ENCODE measurements around the gene NRXN3.

The NRXN3 gene

GRCh38 chr14:79383475-79383874, 1213.3 kb downstream of the NRXN3 start:
- H3K9me3 ChIP-seq (ENCODE audit: control insufficient read depth, insufficient read depth, low read depth, low read length), result no peaks in the 10 kb centered on the region
- TF ChIP-seq SCRT2 (tag by site-specific recombination; IDR thresholded peaks at IDR 0.05) (no peak), ZNF23 (tag by site-specific recombination; IDR thresholded peaks at IDR 0.05; ENCODE audit: borderline replicate concordance) (no peak), ZBTB49 (tag by site-specific recombination; IDR thresholded peaks at IDR 0.05; ENCODE audit: low read depth) (no peak), ZBTB17 (tag by site-specific recombination; IDR thresholded peaks at IDR 0.05) (no peak), ZNF549 (tag by site-specific recombination; IDR thresholded peaks at IDR 0.05) (no peak), ZNF561 (tag by site-specific recombination; IDR thresholded peaks at IDR 0.05; ENCODE audit: borderline replicate concordance) (no peak), ZNF560 (tag by site-specific recombination; IDR thresholded peaks at IDR 0.05; ENCODE audit: borderline replicate concordance) (no peak), ZNF132 (tag by site-specific recombination; IDR thresholded peaks at IDR 0.05; ENCODE audit: borderline replicate concordance) (no peak)

GRCh38 chr14:79395061-79395460, 1224.9 kb downstream of the NRXN3 start:
- CTCF ChIA-PET, result interaction anchor here (0.5 kb wide), 1 partner anchor 120 kb away, joined by 3 read pairs; no protein-coding TSS in a partner anchor
- no peaks in the 10 kb centered on the region for H3K9me3 ChIP-seq (ENCODE audit: control insufficient read depth, insufficient read depth, low read depth, low read length)
- TF ChIP-seq YY2 (tag by site-specific recombination; IDR thresholded peaks at IDR 0.05) (no peak), MEIS1 (CRISPR knock-in tag; IDR thresholded peaks at IDR 0.05; ENCODE audit: borderline replicate concordance) (no peak), ZNF558 (tag by site-specific recombination; IDR thresholded peaks at IDR 0.05) (no peak), RBAK (tag by site-specific recombination; IDR thresholded peaks at IDR 0.05) (no peak), ZNF221 (tag by site-specific recombination; IDR thresholded peaks at IDR 0.05; ENCODE audit: borderline replicate concordance) (no peak), HOXC10 (CRISPR knock-in tag; IDR thresholded peaks at IDR 0.05) (no peak), ZNF514 (tag by site-specific recombination; IDR thresholded peaks at IDR 0.05) (no peak), ZNF561 (tag by site-specific recombination; IDR thresholded peaks at IDR 0.05; ENCODE audit: borderline replicate concordance) (no peak), HOXA7 (CRISPR knock-in tag; IDR thresholded peaks at IDR 0.05; ENCODE audit: borderline replicate concordance) (no peak), PBX3 (CRISPR knock-in tag; IDR thresholded peaks at IDR 0.05) (no peak), ZNF184 (tag by site-specific recombination; IDR thresholded peaks at IDR 0.05) (no peak), KLF7 (tag by site-specific recombination; IDR thresholded peaks at IDR 0.05; ENCODE audit: borderline replicate concordance) (no peak), ZNF354C (tag by site-specific recombination; IDR thresholded peaks at IDR 0.05; ENCODE audit: borderline replicate concordance, low read depth) (no peak), ZNF19 (tag by site-specific recombination; IDR thresholded peaks at IDR 0.05; ENCODE audit: low read depth) (no peak)
- POLR2A ChIA-PET, result no interaction called here
- H3K36me3 ChIP-seq (ENCODE audit: control insufficient read depth in 2 of 2, insufficient read depth in 1 of 2, low read length in 2 of 2), result no peaks in the 10 kb centered on the region
- H3K4me3 ChIP-seq (ENCODE audit: low read depth, low read length), result no peak overlapping the region
- H3K27ac ChIP-seq (ENCODE audit: extremely low read depth, low read depth, low read length), result no peak overlapping the region
- no peaks in the 10 kb centered on the region for H3K4me1 ChIP-seq (ENCODE audit: control insufficient read depth, insufficient read depth, low read length)

More at GRCh38 chr14:79383475-79383874, 1213.3 kb downstream of the NRXN3 start:
- H3K36me3 ChIP-seq (ENCODE audit: control insufficient read depth in 2 of 2, insufficient read depth in 1 of 2, low read length in 2 of 2), result no peaks in the 10 kb centered on the region
- peaks cover 5% of the 10 kb centered on the region; the same call in 1 of the 2 replicates for H3K4me1 ChIP-seq (ENCODE audit: control insufficient read depth, insufficient read depth, low read length)
- ChIA-PET CTCF (no interaction called here), POLR2A (no interaction called here)
- H3K27ac ChIP-seq (ENCODE audit: extremely low read depth, low read depth, low read length), result no peak overlapping the region
- H3K4me3 ChIP-seq (ENCODE audit: low read depth, low read length), result no peak overlapping the region
